ENCODE measurements around the gene ZBTB2.
"Not testable (repeated sequence)": the region's sequence is repeated elsewhere in the genome, so short reads cannot be mapped to it uniquely, and the experiment has no call there.

The ZBTB2 gene

DNA sequence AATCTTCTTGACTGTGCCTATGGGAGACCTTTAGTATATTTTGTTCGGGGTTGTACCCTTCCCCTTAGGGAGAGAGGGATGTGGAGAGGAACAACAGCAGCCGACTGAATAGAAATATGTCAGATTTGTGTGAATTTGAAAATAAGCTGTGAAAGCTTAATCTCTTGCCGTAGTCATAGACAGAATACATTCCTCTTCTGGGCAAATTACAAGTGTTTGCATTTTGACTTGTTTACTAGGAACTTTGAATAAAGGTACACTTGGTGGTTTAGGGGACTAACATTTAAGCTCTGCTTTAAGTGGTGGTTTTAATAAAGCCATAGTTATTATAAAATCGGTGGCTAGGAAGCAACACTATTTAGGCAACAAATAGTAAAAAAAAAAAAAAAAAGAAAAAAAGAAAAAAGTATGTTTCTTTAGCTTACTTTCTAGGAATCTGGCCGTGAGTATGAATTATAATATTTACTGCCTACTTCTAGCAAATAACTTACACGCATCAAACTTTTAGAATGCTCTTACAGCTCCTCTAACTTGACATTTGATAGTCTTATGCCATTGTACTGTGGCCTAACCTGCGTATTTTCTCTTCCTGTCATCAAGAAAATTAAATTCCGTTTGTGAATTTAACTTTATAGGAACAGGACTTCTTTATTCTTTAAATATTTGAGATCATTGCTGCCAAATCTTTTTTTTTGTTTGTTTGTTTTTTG, 65.1 kb downstream of the ZBTB2 start:
- DNase-seq: no peak

DNA sequence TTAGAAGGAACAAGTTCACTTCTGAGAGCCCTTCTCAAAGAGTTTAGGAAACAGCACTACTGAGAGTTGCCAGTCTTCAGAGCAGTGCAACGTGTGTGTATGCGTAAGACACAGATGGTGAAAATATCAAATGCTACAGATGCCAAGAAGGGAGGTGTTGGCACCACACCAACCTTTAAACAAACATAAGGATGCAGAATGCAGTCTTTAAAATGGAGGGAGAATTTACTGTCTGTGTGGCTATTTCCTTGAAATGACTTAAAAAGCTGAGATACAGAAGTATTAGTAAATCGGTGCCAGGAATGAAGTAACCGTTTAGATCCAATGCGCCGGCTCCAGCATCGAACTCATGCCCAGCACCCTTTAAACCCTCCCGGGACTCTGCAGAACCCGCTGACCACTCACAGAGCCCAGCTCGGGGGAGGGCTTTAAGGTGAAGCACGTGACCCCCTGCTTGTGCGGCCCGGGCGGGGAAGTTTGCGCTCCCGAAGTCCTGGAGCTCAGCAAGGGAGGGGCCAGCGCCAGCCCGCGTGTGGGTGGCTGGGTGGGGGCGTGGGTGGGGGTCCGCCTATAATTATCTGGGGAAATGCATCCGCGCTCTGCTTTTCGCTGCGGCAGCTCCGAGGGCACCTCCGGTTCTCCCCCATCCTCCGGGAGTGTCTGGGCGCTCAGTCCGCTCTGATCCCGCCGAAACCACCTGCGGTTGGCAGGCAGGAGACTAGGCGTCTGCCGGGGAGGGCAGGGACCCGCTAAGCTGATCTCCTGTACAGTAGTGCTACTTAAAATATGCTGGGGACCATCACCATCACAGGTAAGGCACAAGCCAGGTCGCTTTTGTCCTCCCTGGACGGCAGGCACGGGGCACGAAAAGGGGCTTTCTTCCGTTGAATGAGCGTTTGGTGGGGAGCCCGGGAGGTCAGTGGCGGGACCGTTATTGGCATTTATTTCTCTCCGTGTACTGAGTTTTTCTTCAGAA, 66.0 kb downstream of the ZBTB2 start:
- DNase-seq: peak; percentile 51

DNA sequence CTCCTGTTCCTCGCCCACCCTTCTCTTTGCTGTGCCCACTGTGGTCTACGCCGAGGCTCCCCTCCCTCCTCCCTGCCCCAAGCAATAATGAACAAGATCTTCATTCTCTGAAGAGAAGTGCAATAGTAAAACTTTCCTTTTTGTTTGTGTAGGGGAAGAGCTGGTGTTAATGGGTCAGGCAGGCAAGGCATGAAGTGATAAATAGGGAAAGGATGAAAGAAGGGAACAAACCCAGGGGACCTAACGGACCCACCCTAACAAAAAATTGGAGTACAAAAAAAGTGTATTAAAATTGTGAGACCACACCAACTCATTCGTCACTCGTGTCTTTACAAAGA, 66.9 kb downstream of the ZBTB2 start:
- DNase-seq: no peak

DNA sequence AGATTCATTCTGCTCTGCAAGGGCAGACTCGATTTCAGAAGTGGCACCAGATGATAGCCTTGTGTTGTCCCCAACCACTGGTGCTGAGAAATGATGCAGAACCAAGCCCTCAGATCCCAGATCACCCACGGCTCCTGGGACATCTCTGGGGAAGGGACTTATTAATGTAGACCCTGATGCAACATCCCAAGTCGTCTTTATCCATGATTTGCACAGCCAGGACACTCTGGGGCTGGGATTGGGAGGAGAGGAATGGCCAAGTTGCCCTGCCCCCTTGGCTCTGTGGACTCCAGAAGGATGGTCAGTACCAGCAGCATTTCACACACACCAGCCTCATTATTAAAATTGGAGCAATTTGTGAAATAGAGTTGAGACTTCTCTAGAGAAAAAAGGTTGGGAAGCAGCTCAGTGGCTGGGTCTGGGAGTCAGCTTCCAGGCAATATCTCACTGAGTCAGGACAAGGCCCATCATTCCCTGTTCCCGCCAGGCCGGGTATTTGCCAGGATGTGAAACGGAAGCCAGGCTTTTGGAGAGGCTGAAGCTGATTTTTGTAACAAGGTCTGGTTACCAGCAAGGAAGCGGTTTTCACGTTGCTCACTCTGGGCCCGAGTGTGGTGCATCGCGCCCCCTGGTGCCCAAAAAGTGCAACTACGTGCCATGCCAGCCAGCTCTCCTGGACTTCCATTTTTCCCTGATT, 67.4 kb downstream of the ZBTB2 start:
- DNase-seq: peak; percentile 92

DNA sequence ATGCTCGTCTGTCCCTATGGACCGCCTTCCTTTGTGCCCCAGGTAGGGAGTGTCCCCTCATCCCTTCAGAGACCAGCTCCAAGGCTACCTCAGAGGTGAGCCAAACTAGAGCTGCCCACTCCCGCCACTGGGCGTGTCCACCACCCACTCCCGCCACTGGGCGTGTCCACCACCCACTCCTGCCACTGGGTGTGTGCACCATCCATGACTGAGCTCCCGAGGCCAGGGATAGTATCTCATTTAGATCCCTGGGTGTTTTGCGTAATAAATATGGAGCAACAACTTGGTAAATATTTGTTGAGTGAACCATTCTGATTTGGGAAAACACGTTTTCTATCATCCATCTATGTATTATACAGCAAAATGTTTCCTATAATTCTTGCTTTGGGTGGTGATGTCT, 68.8 kb downstream of the ZBTB2 start:
- DNase-seq: no peak

DNA sequence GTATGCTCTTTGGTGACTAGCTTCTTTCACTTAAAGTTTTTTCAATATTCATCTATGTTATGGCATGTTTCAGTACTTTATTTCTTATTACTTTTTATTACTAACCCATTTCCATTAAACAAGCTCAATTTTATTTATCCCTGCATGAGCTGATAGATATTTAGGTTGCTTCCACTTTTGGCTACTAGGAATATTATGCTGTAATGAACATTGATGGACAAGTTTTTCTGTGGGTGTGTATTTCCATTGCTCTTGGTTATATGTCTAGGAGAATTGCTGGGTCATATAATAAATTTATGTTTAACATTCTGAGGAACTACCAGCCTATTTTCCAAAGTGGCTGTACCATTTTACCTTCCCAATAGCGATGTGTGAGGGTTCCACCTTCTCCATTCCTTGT, 69.9 kb downstream of the ZBTB2 start:
- no peak for DNase-seq

DNA sequence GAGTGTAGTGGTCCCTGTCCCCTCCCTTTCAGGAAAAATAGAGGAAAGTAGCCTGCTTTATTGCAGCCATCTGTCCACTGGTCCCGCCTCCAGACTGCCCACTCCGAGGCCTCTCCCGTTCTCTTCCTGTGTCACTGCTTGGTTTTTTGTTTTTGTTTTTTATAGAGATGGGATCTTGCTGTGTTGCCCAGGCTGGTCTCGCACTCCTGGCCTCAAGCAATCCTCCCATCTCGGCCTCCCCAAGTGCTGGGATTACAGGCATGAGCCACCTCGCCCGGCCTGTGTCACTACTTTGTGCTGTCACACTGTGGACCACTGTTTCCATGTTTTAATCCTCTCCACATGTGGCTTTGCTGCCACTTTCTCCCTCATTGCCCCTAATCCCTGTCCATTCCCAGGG, 71.2 kb downstream of the ZBTB2 start:
- no peak for DNase-seq

DNA sequence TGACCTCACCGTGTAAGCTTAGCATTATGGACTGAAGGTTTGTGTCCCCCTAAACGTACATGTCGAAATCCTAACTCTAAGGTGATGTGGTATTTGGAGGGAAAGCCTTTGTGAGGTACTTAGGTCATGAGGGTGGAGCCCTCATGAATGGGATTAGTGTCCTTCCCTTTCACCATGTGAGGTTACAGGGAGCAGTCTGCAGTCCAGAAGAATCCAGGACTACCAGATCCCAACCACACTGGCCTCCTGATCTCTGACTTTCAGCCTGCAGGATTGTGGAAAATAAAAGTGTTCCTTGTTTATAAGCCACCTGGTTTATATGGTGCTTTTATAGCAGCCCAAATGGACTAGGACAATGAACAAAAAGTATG, 73.4 kb downstream of the ZBTB2 start:
- no peak for DNase-seq

DNA sequence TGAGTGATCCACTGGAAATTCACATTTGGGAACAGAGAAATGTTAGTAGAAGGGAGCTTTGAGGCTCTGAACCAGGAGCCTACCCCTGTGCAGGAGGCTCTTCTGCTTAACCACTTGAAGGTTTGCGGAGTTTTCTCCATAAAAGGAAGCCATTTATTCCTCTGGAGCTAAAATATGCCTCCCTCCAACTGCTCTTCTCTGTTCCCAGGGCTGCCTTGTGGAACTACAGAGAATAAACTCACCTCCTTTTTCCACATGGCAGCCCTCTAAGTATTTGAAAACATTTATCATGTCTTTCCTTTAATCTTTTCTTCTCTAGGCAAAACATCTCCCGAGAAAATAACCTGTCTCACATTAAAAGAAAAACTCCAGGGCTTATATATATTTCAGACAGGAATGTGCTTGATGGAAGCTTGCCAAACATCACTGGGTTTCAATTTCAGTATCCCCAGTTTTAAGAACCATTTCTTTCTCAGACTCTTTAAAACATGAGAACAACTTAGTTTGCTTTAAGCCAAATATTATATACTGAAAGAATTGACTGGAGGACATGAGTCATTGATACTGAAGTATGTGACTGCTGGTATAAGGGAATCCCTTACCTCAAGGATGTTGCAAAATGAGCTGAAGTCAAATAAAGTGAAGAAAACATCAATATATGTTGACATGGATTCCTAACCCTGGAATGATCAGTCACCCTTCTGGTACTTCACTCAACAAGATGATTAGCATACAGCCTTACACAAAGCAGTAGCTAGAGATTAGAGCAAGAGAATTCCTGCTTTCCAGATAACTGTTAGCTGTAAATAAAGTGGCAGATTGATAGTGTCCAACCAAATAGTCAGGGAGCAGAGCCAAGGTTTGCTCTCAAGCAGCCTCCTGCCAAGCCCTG, 74.0 kb downstream of the ZBTB2 start:
- DNase-seq: peak; percentile 87

DNA sequence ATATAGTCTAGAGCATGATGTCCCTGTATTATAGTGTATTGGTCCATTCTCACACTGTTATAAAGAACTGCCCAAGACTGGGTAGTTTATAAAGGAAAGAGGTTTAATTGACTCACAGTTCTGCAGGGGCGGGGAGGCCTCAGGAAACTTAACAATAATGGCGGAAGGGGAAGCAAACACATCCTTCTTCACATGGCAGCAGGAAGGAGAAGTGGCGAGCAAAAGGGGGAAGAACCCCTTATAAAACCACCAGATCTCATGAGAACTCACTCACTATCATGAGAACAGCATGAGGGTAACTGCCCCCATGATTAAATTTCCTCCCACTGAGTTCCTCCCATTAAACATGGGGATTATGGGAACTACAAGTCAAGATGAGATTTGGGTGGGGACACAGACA, 75.7 kb downstream of the ZBTB2 start:
- DNase-seq: not testable (repeated sequence)

Measured in fibroblast of skin of abdomen (primary cell).